Measurements from ENCODE around the gene CTNNA2.

Gene CTNNA2

GRCh38 chr2:80252294-80252986 is 739.6 kb downstream of the CTNNA2 start:
- WGBS, result 87% methylated on average over 6 of the region's 7 CpGs
- Histone ChIP-seq H4K8ac (ENCODE audit: low read length) (no peak overlapping the region), H3K4me2 (ENCODE audit: low read length, poor library complexity, severe bottlenecking) (no peak overlapping the region)

GRCh38 chr2:80255918-80256781 is 743.3 kb downstream of the CTNNA2 start:
- Histone ChIP-seq H3K4me3 (ENCODE audit: insufficient read depth in 1 of 2, low read depth in 1 of 2, low read length in 2 of 2) (no peak overlapping the region), H2BK120ac (ENCODE audit: low read depth, low read length) (no peak overlapping the region), H3K14ac (ENCODE audit: low read length in 2 of 2) (no peak overlapping the region), H3K27me3 (ENCODE audit: control insufficient read depth in 1 of 2, insufficient read depth in 1 of 2, low read length in 2 of 2) (peaks cover 0 to 21% of the 10 kb centered on the region in 2 experiments), H4K8ac (ENCODE audit: low read length) (no peak overlapping the region), H3K18ac (ENCODE audit: low read depth in 1 of 2, low read length in 2 of 2) (no peak overlapping the region), H2BK5ac (ENCODE audit: low read depth, low read length, poor library complexity, severe bottlenecking) (no peak overlapping the region), H2AFZ (ENCODE audit: low read depth, low read length) (no peak overlapping the region), H3K9me3 (ENCODE audit: control insufficient read depth, low read length) (no peaks in the 10 kb centered on the region), H3K23ac (ENCODE audit: low read length in 2 of 2) (no peak overlapping the region), H3K27ac (ENCODE audit: low read length, poor library complexity, severe bottlenecking) (no peak overlapping the region), H2AK5ac (ENCODE audit: low read length, severe bottlenecking) (no peak overlapping the region), H2BK12ac (ENCODE audit: low read length in 2 of 2) (no peak overlapping the region), H3K9ac (ENCODE audit: low read length) (no peak overlapping the region), H3K4me2 (ENCODE audit: low read length, poor library complexity, severe bottlenecking) (no peak overlapping the region), H2BK15ac (ENCODE audit: low read depth, poor library complexity, severe bottlenecking) (no peak overlapping the region), H3K36me3 (ENCODE audit: control insufficient read depth in 1 of 2, insufficient read depth in 2 of 2, low read depth in 1 of 2, low read length in 2 of 2) (no peaks in the 10 kb centered on the region), H4K91ac (ENCODE audit: low read length) (no peak overlapping the region), H3K4me1 (ENCODE audit: control insufficient read depth, insufficient read depth, low read depth, low read length) (no peaks in the 10 kb centered on the region), H3K79me1 (replicated peaks; ENCODE audit: low read length, poor library complexity, severe bottlenecking) (no peaks in the 10 kb centered on the region), H3K4ac (ENCODE audit: low read depth in 1 of 2, low read length in 2 of 2) (no peak overlapping the region)
- WGBS, result 70% methylated on average over 8 of the region's 9 CpGs
- DNase-seq, result peak; percentile 40

More at GRCh38 chr2:80252294-80252986, 739.6 kb downstream of the CTNNA2 start:
- Histone ChIP-seq H3K9ac (ENCODE audit: low read length) (no peak overlapping the region), H2BK120ac (ENCODE audit: low read depth, low read length) (no peak overlapping the region), H3K18ac (ENCODE audit: low read depth in 1 of 2, low read length in 2 of 2) (no peak overlapping the region), H3K23ac (ENCODE audit: low read length in 2 of 2) (no peak overlapping the region), H3K27me3 (ENCODE audit: control insufficient read depth in 1 of 2, insufficient read depth in 1 of 2, low read length in 2 of 2) (peaks cover 0 to 8% of the 10 kb centered on the region in 2 experiments), H3K79me1 (replicated peaks; ENCODE audit: low read length, poor library complexity, severe bottlenecking) (no peaks in the 10 kb centered on the region), H3K36me3 (ENCODE audit: control insufficient read depth in 1 of 2, insufficient read depth in 2 of 2, low read depth in 1 of 2, low read length in 2 of 2) (no peaks in the 10 kb centered on the region), H2AFZ (ENCODE audit: low read depth, low read length) (no peak overlapping the region), H3K27ac (ENCODE audit: low read length, poor library complexity, severe bottlenecking) (no peak overlapping the region), H3K9me3 (ENCODE audit: control insufficient read depth, low read length) (no peaks in the 10 kb centered on the region), H3K14ac (ENCODE audit: low read length in 2 of 2) (no peak overlapping the region), H3K4me1 (ENCODE audit: control insufficient read depth, insufficient read depth, low read depth, low read length) (no peaks in the 10 kb centered on the region), H2BK12ac (ENCODE audit: low read length in 2 of 2) (no peak overlapping the region), H4K91ac (ENCODE audit: low read length) (no peak overlapping the region), H2BK15ac (ENCODE audit: low read depth, poor library complexity, severe bottlenecking) (no peak overlapping the region), H3K4me3 (ENCODE audit: insufficient read depth in 1 of 2, low read depth in 1 of 2, low read length in 2 of 2) (no peak overlapping the region), H2BK5ac (ENCODE audit: low read depth, low read length, poor library complexity, severe bottlenecking) (no peak overlapping the region), H3K4ac (ENCODE audit: low read depth in 1 of 2, low read length in 2 of 2) (no peak overlapping the region), H2AK5ac (ENCODE audit: low read length, severe bottlenecking) (no peak overlapping the region)
- DNase-seq, result no peak

GRCh38 chr2:80256782-80257167 is 743.9 kb downstream of the CTNNA2 start:
- Histone ChIP-seq H3K36me3 (ENCODE audit: control insufficient read depth in 1 of 2, insufficient read depth in 2 of 2, low read depth in 1 of 2, low read length in 2 of 2) (no peaks in the 10 kb centered on the region), H3K4me3 (ENCODE audit: insufficient read depth in 1 of 2, low read depth in 1 of 2, low read length in 2 of 2) (no peak overlapping the region), H3K27me3 (ENCODE audit: control insufficient read depth in 1 of 2, insufficient read depth in 1 of 2, low read length in 2 of 2) (peaks cover 0 to 21% of the 10 kb centered on the region in 2 experiments), H3K4me1 (ENCODE audit: control insufficient read depth, insufficient read depth, low read depth, low read length) (no peaks in the 10 kb centered on the region), H3K23ac (ENCODE audit: low read length in 2 of 2) (no peak overlapping the region), H2BK15ac (ENCODE audit: low read depth, poor library complexity, severe bottlenecking) (no peak overlapping the region), H4K8ac (ENCODE audit: low read length) (no peak overlapping the region), H3K18ac (ENCODE audit: low read depth in 1 of 2, low read length in 2 of 2) (no peak overlapping the region), H3K9ac (ENCODE audit: low read length) (no peak overlapping the region), H3K4me2 (ENCODE audit: low read length, poor library complexity, severe bottlenecking) (no peak overlapping the region), H3K9me3 (ENCODE audit: control insufficient read depth, low read length) (no peaks in the 10 kb centered on the region), H4K91ac (ENCODE audit: low read length) (no peak overlapping the region), H2BK120ac (ENCODE audit: low read depth, low read length) (no peak overlapping the region), H2AK5ac (ENCODE audit: low read length, severe bottlenecking) (no peak overlapping the region), H2AFZ (ENCODE audit: low read depth, low read length) (no peak overlapping the region), H2BK5ac (ENCODE audit: low read depth, low read length, poor library complexity, severe bottlenecking) (no peak overlapping the region), H3K79me1 (replicated peaks; ENCODE audit: low read length, poor library complexity, severe bottlenecking) (no peaks in the 10 kb centered on the region), H3K14ac (ENCODE audit: low read length in 2 of 2) (no peak overlapping the region), H3K4ac (ENCODE audit: low read depth in 1 of 2, low read length in 2 of 2) (no peak overlapping the region), H3K27ac (ENCODE audit: low read length, poor library complexity, severe bottlenecking) (no peak overlapping the region), H2BK12ac (ENCODE audit: low read length in 2 of 2) (no peak overlapping the region)
- WGBS, result 94% methylated on average over 3 of the region's 3 CpGs
- no peak for DNase-seq

- Histone ChIP-seq H2AK5ac (ENCODE audit: low read length, severe bottlenecking) (no peak overlapping the region), H2BK120ac (ENCODE audit: low read depth, low read length) (no peak overlapping the region), H3K27me3 (ENCODE audit: control insufficient read depth in 1 of 2, insufficient read depth in 1 of 2, low read length in 2 of 2) (peaks cover 0 to 21% of the 10 kb centered on the region in 2 experiments), H3K9me3 (ENCODE audit: control insufficient read depth, low read length) (no peaks in the 10 kb centered on the region), H3K4me2 (ENCODE audit: low read length, poor library complexity, severe bottlenecking) (no peak overlapping the region), H3K4me3 (ENCODE audit: insufficient read depth in 1 of 2, low read depth in 1 of 2, low read length in 2 of 2) (no peak overlapping the region), H3K27ac (ENCODE audit: low read length, poor library complexity, severe bottlenecking) (no peak overlapping the region), H2BK12ac (ENCODE audit: low read length in 2 of 2) (no peak overlapping the region), H3K4ac (ENCODE audit: low read depth in 1 of 2, low read length in 2 of 2) (no peak overlapping the region), H3K4me1 (ENCODE audit: control insufficient read depth, insufficient read depth, low read depth, low read length) (no peaks in the 10 kb centered on the region), H2BK5ac (ENCODE audit: low read depth, low read length, poor library complexity, severe bottlenecking) (no peak overlapping the region), H3K23ac (ENCODE audit: low read length in 2 of 2) (no peak overlapping the region), H3K14ac (ENCODE audit: low read length in 2 of 2) (no peak overlapping the region), H3K9ac (ENCODE audit: low read length) (no peak overlapping the region), H4K91ac (ENCODE audit: low read length) (no peak overlapping the region), H3K18ac (ENCODE audit: low read depth in 1 of 2, low read length in 2 of 2) (no peak overlapping the region), H2BK15ac (ENCODE audit: low read depth, poor library complexity, severe bottlenecking) (no peak overlapping the region), H4K8ac (ENCODE audit: low read length) (no peak overlapping the region), H3K36me3 (ENCODE audit: control insufficient read depth in 1 of 2, insufficient read depth in 2 of 2, low read depth in 1 of 2, low read length in 2 of 2) (no peaks in the 10 kb centered on the region), H3K79me1 (replicated peaks; ENCODE audit: low read length, poor library complexity, severe bottlenecking) (no peaks in the 10 kb centered on the region), H2AFZ (ENCODE audit: low read depth, low read length) (no peak overlapping the region)
- DNase-seq, result no peak
- 93% methylated on average over 4 of the region's 4 CpGs for WGBS
Observed at GRCh38 chr2:80257450-80257849, 744.6 kb downstream of the CTNNA2 start.
